Endothelial cell of umbilical vein (primary cell): Measurements from ENCODE around the gene TMX1. TPM values are rescaled to one million over a fixed set of nuclear protein-coding genes. Genes with fewer than 3 reads are reported as not detected.

Experiments used
- BruUV-seq: library from RNA; stranded (reverse); fragments of 400-500 nt; replicated peaks from 2 replicates; lab custom pipeline; 2021; lab: Mats Ljungman, UMichigan
- CTCF ChIA-PET: fragments of 300-600, 350-600 bp; sonication (Branson Sonifier 250); formaldehyde crosslinking; loops from one replicate; lab custom pipeline; 2021; ENCODE audit warnings: antibody characterized with exemption, inconsistent platforms; lab: Charles Lee
- POLR2A ChIA-PET: fragments of 300-600, 350-600 bp; sonication (Branson Sonifier 250); formaldehyde crosslinking; loops from one replicate; lab custom pipeline; 2021; ENCODE audit warnings: antibody characterized with exemption, inconsistent platforms; lab: Charles Lee
- DNase-seq: peaks from one replicate; pipeline ENCODE4 v3.0.0-alpha.2; 2011; ENCODE audit warnings: low read depth, low spot score
- FAIRE-seq: peaks from 2 replicates; lab custom pipeline; 2011; peaks lifted over from hg19 to GRCh38; lab: Jason Lieb, UNC
- H2AFZ ChIP-seq: 2 replicates; pipeline ENCODE4 v1.6.0; 2012; ENCODE audit warnings: low read depth, low read length, control low read depth, inconsistent platforms
- H3K27ac ChIP-seq: 2 replicates; pipeline ENCODE4 v1.5.1; 2011; ENCODE audit warnings: low read depth, mild to moderate bottlenecking, control low read depth, low read length, moderate library complexity; ENCODE audit not compliant: insufficient read depth
- H3K27me3 ChIP-seq, 2 experiments: 2 replicates each; pipeline versions ENCODE4 v1.6.0 to v1.6.1; 2011; ENCODE audit warnings: low read length in 2 of 2, mixed read lengths in 1 of 2; ENCODE audit not compliant: control insufficient read depth in 2 of 2, insufficient read depth in 2 of 2
- H3K36me3 ChIP-seq, 2 experiments: 2 replicates in 1 of 2; 3 replicates in 1 of 2; pipeline ENCODE4 v1.5.1; 2011; ENCODE audit warnings: low read length in 2 of 2, mild to moderate bottlenecking in 1 of 2, moderate library complexity in 1 of 2; ENCODE audit not compliant: control insufficient read depth in 2 of 2, insufficient read depth in 2 of 2; ENCODE audit errors: extremely low read depth in 1 of 2
- H3K4me1 ChIP-seq: 3 replicates; pipeline ENCODE4 v1.5.1; 2011; ENCODE audit warnings: mild to moderate bottlenecking, low read length; ENCODE audit not compliant: control insufficient read depth, insufficient read depth; ENCODE audit errors: extremely low read depth
- H3K4me2 ChIP-seq: 2 replicates; pipeline ENCODE4 v1.6.1; 2011; ENCODE audit warnings: low read length, control low read depth, mixed read lengths; ENCODE audit not compliant: insufficient read depth
- H3K4me3 ChIP-seq, 3 experiments: fragments of 200-600 bp in 1 of 3; sonication (generic), shearing (Covaris generic) in 1 of 3; replicated peaks in 1 of 3; 2 replicates each; pipeline ENCODE4 v1.5.1; 2011 to 2016; ENCODE audit warnings: control low read depth in 3 of 3, low read length in 3 of 3, mild to moderate bottlenecking in 2 of 3, inconsistent platforms in 1 of 3, low read depth in 1 of 3, moderate library complexity in 1 of 3; ENCODE audit not compliant: insufficient read depth in 1 of 3
- H3K79me2 ChIP-seq: 2 replicates; pipeline ENCODE4 v1.6.0; 2012; ENCODE audit warnings: low read length, inconsistent platforms; ENCODE audit not compliant: control insufficient read depth, insufficient read depth
- H3K9ac ChIP-seq: replicated peaks from 2 replicates; pipeline ENCODE3; 2011; ENCODE audit warnings: low read length, control low read depth; ENCODE audit not compliant: insufficient read depth; ENCODE audit errors: extremely low read depth
- H3K9me1 ChIP-seq: replicated peaks from 3 replicates; pipeline ENCODE4 v1.6.0; 2011; ENCODE audit warnings: mild to moderate bottlenecking, low read length; ENCODE audit not compliant: control insufficient read depth, insufficient read depth; ENCODE audit errors: extremely low read depth
- H3K9me3 ChIP-seq: replicated peaks from 2 replicates; pipeline ENCODE4 v1.5.1; 2012; ENCODE audit warnings: low read length, inconsistent platforms; ENCODE audit not compliant: control insufficient read depth, insufficient read depth
- H4K20me1 ChIP-seq: replicated peaks from 2 replicates; pipeline ENCODE3; 2011; ENCODE audit warnings: mild to moderate bottlenecking, low read length; ENCODE audit not compliant: control insufficient read depth, insufficient read depth; ENCODE audit errors: extremely low read depth
- EZH2 ChIP-seq: IDR thresholded peaks from 2 replicates; pipeline ENCODE4 v1.6.1; 2012; ENCODE audit warnings: borderline replicate concordance, low read depth, mild to moderate bottlenecking, moderate library complexity, low read length, inconsistent platforms; ENCODE audit not compliant: severe bottlenecking
- FOS ChIP-seq: IDR thresholded peaks from 2 replicates; pipeline ENCODE4 v1.6.1; 2011; ENCODE audit warnings: mild to moderate bottlenecking, low read length, moderate library complexity, borderline replicate concordance; ENCODE audit not compliant: insufficient read depth
- GATA2 ChIP-seq: IDR thresholded peaks from 2 replicates; pipeline ENCODE4 v1.7.0; 2011; ENCODE audit warnings: low read depth, mild to moderate bottlenecking, moderate library complexity, mixed read lengths, low read length; ENCODE audit not compliant: insufficient read length, insufficient read depth
- JUN ChIP-seq: IDR thresholded peaks from 2 replicates; pipeline ENCODE4 v1.6.1; 2011; ENCODE audit warnings: borderline replicate concordance, low read depth; ENCODE audit not compliant: insufficient read length, insufficient read depth
- MAX ChIP-seq: IDR thresholded peaks from 2 replicates; pipeline ENCODE4 v1.6.1; 2011; ENCODE audit not compliant: insufficient read depth, insufficient read length
- MYC ChIP-seq: IDR thresholded peaks from one replicate; pipeline ENCODE4 v1.6.1; 2011; ENCODE audit warnings: mild to moderate bottlenecking, low read depth, low read length
- POLR2A ChIP-seq: IDR thresholded peaks from 2 replicates; pipeline ENCODE4 v1.6.1; 2012; ENCODE audit warnings: low read depth, mild to moderate bottlenecking, control low read depth, low read length
- POLR2AphosphoS5 ChIP-seq: IDR thresholded peaks from 2 replicates; pipeline ENCODE4 v1.6.1; 2012; ENCODE audit warnings: low read depth, mild to moderate bottlenecking, control low read depth, low read length, moderate library complexity; ENCODE audit not compliant: insufficient read depth
- dilution Hi-C: fragments of 300-500 bp; cut with MboI; formaldehyde crosslinking; loops from one replicate; pipeline ENCODE4 v1.15.0; 2019; ENCODE audit warnings: low sequenced_read_pairs; ENCODE audit not compliant: extremely low pct_ligation_motif_present
- intact Hi-C: fragments of 100-400 bp; cut with micrococcal nuclease; formaldehyde crosslinking; loops from one replicate; pipeline ENCODE4 v1.10.0; 2022
- polyA plus RNA-seq, 4 experiments: library from polyadenylated mRNA; depleted of rRNA in 3 of 4; stranded (reverse) in 3 of 4; unstranded in 1 of 4; fragments of >200 nt; gene quantifications; 2 replicates each; pipeline versions ENCODE4 v1.2.1 to v1.2.3, GENCODE V29; 2011 to 2012; ENCODE audit warnings: missing spikeins in 1 of 4
- total RNA-seq: library from RNA; stranded (reverse); gene quantifications from 2 replicates; pipeline ENCODE4 v1.2.3, GENCODE V29; 2021
- TF ChIP-seq, protein P1 (sequence below), 2 donors: IDR thresholded peaks; 1 replicate in 1 of 2; 2 replicates in 1 of 2; pipeline ENCODE4 v1.5.1; 2011; ENCODE audit warnings: low read length in 2 of 2, mild to moderate bottlenecking in 2 of 2, moderate library complexity in 2 of 2, control low read depth in 1 of 2, inconsistent platforms in 1 of 2, low read depth in 1 of 2; ENCODE audit not compliant: insufficient read depth in 1 of 2; ENCODE audit errors: extremely low read depth in 1 of 2

The TMX1 gene
- total and polyA plus RNA-seq, 2 donors (not counting 3 experiments of a cell fraction or from before 2014, with no cell fraction given), result 11.4 to 41.9 TPM

GRCh38 chr14:51210594-51210993 lies 29.5 kb upstream of the TMX1 start:
- no peak overlapping the region for H3K4me3 ChIP-seq
- H3K4me1 ChIP-seq, result no peaks in the 10 kb centered on the region
- TF ChIP-seq, protein P1, sequence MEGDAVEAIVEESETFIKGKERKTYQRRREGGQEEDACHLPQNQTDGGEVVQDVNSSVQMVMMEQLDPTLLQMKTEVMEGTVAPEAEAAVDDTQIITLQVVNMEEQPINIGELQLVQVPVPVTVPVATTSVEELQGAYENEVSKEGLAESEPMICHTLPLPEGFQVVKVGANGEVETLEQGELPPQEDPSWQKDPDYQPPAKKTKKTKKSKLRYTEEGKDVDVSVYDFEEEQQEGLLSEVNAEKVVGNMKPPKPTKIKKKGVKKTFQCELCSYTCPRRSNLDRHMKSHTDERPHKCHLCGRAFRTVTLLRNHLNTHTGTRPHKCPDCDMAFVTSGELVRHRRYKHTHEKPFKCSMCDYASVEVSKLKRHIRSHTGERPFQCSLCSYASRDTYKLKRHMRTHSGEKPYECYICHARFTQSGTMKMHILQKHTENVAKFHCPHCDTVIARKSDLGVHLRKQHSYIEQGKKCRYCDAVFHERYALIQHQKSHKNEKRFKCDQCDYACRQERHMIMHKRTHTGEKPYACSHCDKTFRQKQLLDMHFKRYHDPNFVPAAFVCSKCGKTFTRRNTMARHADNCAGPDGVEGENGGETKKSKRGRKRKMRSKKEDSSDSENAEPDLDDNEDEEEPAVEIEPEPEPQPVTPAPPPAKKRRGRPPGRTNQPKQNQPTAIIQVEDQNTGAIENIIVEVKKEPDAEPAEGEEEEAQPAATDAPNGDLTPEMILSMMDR (IDR thresholded peaks at IDR 0.05; ENCODE audit: extremely low read depth in 1 of 2, insufficient read depth in 1 of 2, low read depth in 1 of 2, low read length in 2 of 2), result no peak
- TF ChIP-seq JUN (no peak), POLR2A (no peak), MYC (no peak), POLR2AphosphoS5 (no peak), FOS (no peak), EZH2 (no peak), MAX (no peak), GATA2 (no peak)
- POLR2A ChIA-PET, result no interaction called here
- H3K9me1 ChIP-seq, result no peaks in the 10 kb centered on the region
- no peak for FAIRE-seq
- no peaks in the 10 kb centered on the region for H3K9me3 ChIP-seq
- H4K20me1 ChIP-seq, result no peaks in the 10 kb centered on the region
- no peak overlapping the region for H3K4me2 ChIP-seq
- dilution Hi-C loops, result no loop called here
- DNase-seq, result no peak
- no peak overlapping the region for H3K27ac ChIP-seq
- no peaks in the 10 kb centered on the region for H3K79me2 ChIP-seq
- no peak overlapping the region for H3K9ac ChIP-seq
- CTCF ChIA-PET, result no interaction called here
- BruUV-seq, result no TSS peak
- H3K27me3 ChIP-seq, result peaks cover 18 to 33% of the 10 kb centered on the region in 2 experiments
- intact Hi-C loops, result no loop called here
- H3K36me3 ChIP-seq, result no peaks in the 10 kb centered on the region
- H2AFZ ChIP-seq, result no peak overlapping the region
